Osteoblast (primary cell): ENCODE results near the gene RPS14. TPM values are rescaled to one million over a fixed set of nuclear protein-coding genes. Genes with fewer than 3 reads are reported as not detected.
"Not testable (repeated sequence)": the region's sequence is repeated elsewhere in the genome, so short reads cannot be mapped to it uniquely, and the experiment has no call there.

ENCODE experiments used
- DNase-seq: peaks from one replicate; pipeline ENCODE4 v3.0.0; 2011; ENCODE audit warnings: low spot score, mixed read lengths; ENCODE audit not compliant: insufficient read length; ENCODE audit errors: missing footprints
- H2AFZ ChIP-seq: 2 replicates; pipeline ENCODE4 v1.6.0; 2011; ENCODE audit warnings: mild to moderate bottlenecking, low read length
- H3K27ac ChIP-seq: 2 replicates; pipeline ENCODE4 v1.5.1; 2011; ENCODE audit warnings: mild to moderate bottlenecking, low read depth, low read length, moderate library complexity
- H3K27me3 ChIP-seq: 2 replicates; pipeline ENCODE4 v1.6.0; 2012; ENCODE audit warnings: mild to moderate bottlenecking, control low read depth, inconsistent platforms, low read length, moderate library complexity; ENCODE audit not compliant: insufficient read depth
- H3K36me3 ChIP-seq: 2 replicates; pipeline ENCODE4 v1.5.1; 2011; ENCODE audit warnings: mild to moderate bottlenecking, low read length, control low read depth, moderate library complexity; ENCODE audit not compliant: insufficient read depth
- H3K4me1 ChIP-seq: 2 replicates; pipeline ENCODE4 v1.5.1; 2011; ENCODE audit warnings: mild to moderate bottlenecking, low read length, control low read depth, moderate library complexity; ENCODE audit not compliant: insufficient read depth
- H3K4me2 ChIP-seq: 2 replicates; pipeline ENCODE4 v1.6.0; 2011; ENCODE audit warnings: mild to moderate bottlenecking, low read length; ENCODE audit not compliant: insufficient read depth
- H3K4me3 ChIP-seq: fragments of 200-600 bp; sonication (generic); 3 replicates; pipeline ENCODE4 v1.5.1; 2012; ENCODE audit warnings: mild to moderate bottlenecking, low read length, inconsistent platforms; ENCODE audit not compliant: insufficient read depth
- H3K79me2 ChIP-seq: 2 replicates; pipeline ENCODE4 v1.6.0; 2012; ENCODE audit warnings: mild to moderate bottlenecking, low read length, control low read depth, inconsistent platforms; ENCODE audit not compliant: insufficient read depth
- H3K9me3 ChIP-seq: 2 replicates; pipeline ENCODE4 v1.5.1; 2011; ENCODE audit warnings: low read depth, low read length, control low read depth
- H4K20me1 ChIP-seq: 2 replicates; pipeline ENCODE4 v1.6.0; 2012; ENCODE audit warnings: mild to moderate bottlenecking, low read length, control low read depth; ENCODE audit not compliant: insufficient read depth
- CTCF ChIP-seq: IDR thresholded peaks from 2 replicates; pipeline ENCODE4 v1.5.1; 2011; ENCODE audit warnings: mild to moderate bottlenecking, low read depth, low read length, moderate library complexity; ENCODE audit errors: extremely low read depth
- total RNA-seq: library from RNA; depleted of rRNA; stranded (reverse); fragments of >200 nt; gene quantifications from 2 replicates; pipeline ENCODE4 v1.2.3, GENCODE V29; 2012

The RPS14 gene
- total RNA-seq, 1 donor, result 1,720 TPM

- no peak for TF ChIP-seq CTCF
- DNase-seq, result peak; percentile 57
- Histone ChIP-seq H3K4me1 (peaks cover 16% of the 10 kb centered on the region), H3K27ac (no peak overlapping the region), H4K20me1 (no peaks in the 10 kb centered on the region), H3K79me2 (no peaks in the 10 kb centered on the region), H3K36me3 (no peaks in the 10 kb centered on the region), H3K27me3 (no peaks in the 10 kb centered on the region), H3K9me3 (no peaks in the 10 kb centered on the region), H3K4me2 (no peak overlapping the region), H2AFZ (no peak overlapping the region), H3K4me3 (no peak overlapping the region)
Measured at GRCh38 chr5:150479416-150479815, 29.9 kb upstream of the RPS14 start.

DNA sequence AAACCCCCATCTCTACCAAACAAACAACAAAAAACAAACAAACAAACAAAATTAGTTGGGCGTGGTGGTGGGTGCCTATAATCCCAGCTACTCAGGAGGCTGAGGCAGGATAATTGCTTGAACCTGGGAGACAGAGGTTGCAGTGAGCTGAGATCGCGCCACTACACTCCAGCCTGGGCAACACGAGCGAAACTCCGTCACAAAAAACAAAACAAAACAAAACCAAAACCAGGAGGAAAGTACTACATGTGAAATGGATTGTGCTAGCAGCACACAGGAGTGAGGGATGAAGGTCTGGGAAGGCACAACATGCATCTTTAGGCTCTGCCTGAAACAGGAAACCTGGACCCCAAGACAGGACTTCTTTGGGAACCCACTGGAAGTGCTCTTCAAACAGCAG is 27.0 kb upstream of the RPS14 start:
- H3K27ac ChIP-seq, result peak overlapping the region; percentile 24
- peak overlapping the region; percentile 25 for H2AFZ ChIP-seq
- H3K4me1 ChIP-seq, result peaks cover 39% of the 10 kb centered on the region
- H3K27me3 ChIP-seq, H4K20me1 ChIP-seq, H3K9me3 ChIP-seq, H3K36me3 ChIP-seq, H3K4me3 ChIP-seq, H3K79me2 ChIP-seq, H3K4me2 ChIP-seq: not testable (repeated sequence)
- DNase-seq, result peak; percentile 57

GRCh38 chr5:150473673-150474358 is 24.3 kb upstream of the RPS14 start:
- TF ChIP-seq CTCF, result no peak
- no peak overlapping the region for H3K4me3 ChIP-seq
- H3K4me2 ChIP-seq, result peak overlapping the region; percentile 18
- peak overlapping the region; percentile 90 for H3K27ac ChIP-seq
- no peaks in the 10 kb centered on the region for H4K20me1 ChIP-seq
- DNase-seq, result peak; percentile 34
- no peaks in the 10 kb centered on the region for H3K36me3 ChIP-seq
- no peak overlapping the region for H2AFZ ChIP-seq
- peaks cover 61% of the 10 kb centered on the region for H3K4me1 ChIP-seq
- no peaks in the 10 kb centered on the region for H3K27me3 ChIP-seq
- no peaks in the 10 kb centered on the region for H3K79me2 ChIP-seq
- no peaks in the 10 kb centered on the region for H3K9me3 ChIP-seq

- Histone ChIP-seq H3K4me2 (peak overlapping the region; percentile 9), H3K27ac (peak overlapping the region; percentile 64), H3K36me3 (no peaks in the 10 kb centered on the region), H3K27me3 (no peaks in the 10 kb centered on the region), H3K79me2 (no peaks in the 10 kb centered on the region), H3K9me3 (no peaks in the 10 kb centered on the region), H3K4me3 (no peak overlapping the region), H4K20me1 (no peaks in the 10 kb centered on the region), H2AFZ (no peak overlapping the region), H3K4me1 (peaks cover 49% of the 10 kb centered on the region)
- no peak for TF ChIP-seq CTCF
- DNase-seq, result peak; percentile 93
Measured at GRCh38 chr5:150469718-150470469, 20.4 kb upstream of the RPS14 start.
